Dedifferentiated amniotic fluid mesenchymal stem cell (primary cell): Measurements from ENCODE around the gene TNKS2.
"Not testable (repeated sequence)": the region's sequence is repeated elsewhere in the genome, so short reads cannot be mapped to it uniquely, and the experiment has no call there.

Experiments
- DNase-seq: peaks from one replicate; pipeline ENCODE4 v3.0.0-alpha.2; 2016; ENCODE audit errors: extremely low spot score

TNKS2 gene

DNA sequence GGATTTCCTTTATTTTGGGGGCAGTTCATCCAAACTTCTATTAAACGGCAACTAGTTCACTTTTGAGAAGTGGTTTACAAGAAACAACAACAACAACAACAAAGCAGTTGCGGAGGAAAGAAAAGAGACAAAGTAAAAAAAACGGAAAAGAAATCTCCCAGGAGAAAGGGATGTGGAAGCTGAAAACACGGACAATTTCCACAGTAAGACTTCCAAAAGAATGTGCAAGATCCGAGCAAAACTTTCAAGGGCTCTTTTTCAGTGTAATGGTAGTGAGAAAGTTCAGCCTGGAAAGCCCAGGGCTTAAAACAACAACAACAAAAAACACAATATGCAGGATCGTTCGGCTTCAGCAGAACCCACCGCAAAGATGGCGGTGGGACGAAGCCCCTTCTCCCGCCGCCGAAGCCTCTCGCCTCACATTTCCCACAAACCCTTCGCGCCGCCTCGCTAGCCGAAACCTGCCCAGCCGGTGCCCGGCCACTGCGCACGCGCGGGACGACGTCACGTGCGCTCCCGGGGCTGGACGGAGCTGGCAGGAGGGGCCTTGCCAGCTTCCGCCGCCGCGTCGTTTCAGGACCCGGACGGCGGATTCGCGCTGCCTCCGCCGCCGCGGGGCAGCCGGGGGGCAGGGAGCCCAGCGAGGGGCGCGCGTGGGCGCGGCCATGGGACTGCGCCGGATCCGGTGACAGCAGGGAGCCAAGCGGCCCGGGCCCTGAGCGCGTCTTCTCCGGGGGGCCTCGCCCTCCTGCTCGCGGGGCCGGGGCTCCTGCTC, at the start of gene TNKS2:
TNKS2 (plus strand) TSS at position 553 of the 775 bp plus-strand sequence. CDS start 265 bp downstream, outside the sequence.
- DNase-seq: peak; percentile 93

- not testable (repeated sequence) for DNase-seq
Measured at GRCh38 chr10:91749592-91749991, 48.6 kb upstream of the TNKS2 start.

DNA sequence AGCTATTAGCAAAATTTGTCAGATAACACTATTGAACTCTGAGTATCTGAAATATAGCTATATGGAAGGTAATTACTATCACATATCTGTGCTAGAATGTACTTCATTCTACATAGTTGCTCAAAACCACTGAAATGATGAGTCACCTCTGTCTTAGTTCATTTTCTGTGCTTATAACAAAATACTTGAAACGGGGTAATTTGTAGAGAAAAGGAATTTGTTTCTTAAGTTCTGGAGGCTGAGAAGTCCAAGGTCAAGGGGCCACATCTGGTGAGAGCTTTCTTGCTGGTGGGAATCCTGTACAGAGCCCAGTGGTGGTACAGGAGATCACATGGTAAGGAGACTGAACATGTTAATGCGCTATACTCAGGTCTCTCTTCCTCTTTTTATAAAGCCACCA, 41.9 kb upstream of the TNKS2 start:
- peak; percentile 40 for DNase-seq

GRCh38 chr10:91758303-91759146, 39.7 kb upstream of the TNKS2 start:
- DNase-seq: peak; percentile 85

DNA sequence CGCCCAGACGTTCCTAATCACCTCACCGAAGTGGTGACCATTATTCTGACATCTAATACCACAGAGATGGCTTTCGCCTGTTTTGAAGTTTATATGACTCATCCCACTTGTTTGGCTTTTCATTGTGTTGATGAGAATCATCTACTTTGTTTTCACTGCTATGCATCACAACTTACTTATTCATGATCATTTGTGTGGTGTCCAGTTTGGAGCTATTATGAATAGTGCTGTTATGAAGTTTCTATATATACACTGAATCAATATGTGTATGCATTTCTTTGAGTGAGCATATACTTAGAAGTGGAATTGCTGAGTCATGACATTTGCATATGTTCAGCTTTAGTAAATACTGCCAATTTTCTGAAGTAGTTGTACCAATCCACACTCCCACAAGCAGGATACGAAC, 38.6 kb upstream of the TNKS2 start:
- no peak for DNase-seq

DNA sequence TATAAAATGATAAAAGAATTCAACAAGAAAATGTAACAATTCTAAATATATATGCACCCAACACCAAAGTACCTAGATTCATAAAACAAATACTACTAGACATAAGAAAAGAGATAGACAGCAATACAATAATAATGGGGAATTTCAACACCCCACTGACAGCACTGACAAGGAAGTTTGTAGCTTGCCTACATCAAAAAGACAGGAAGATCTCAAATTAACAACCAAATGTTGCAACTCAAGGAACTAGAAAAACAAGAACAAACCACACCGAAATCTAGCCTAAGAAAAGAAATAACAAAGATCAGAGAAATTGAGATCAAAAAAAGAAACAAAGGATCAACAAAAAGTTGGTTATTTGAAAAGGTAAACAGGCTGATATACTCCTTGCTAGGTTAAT, 36.5 kb upstream of the TNKS2 start:
- no peak for DNase-seq

- no peak for DNase-seq
Measured at GRCh38 chr10:91762878-91763277, 35.3 kb upstream of the TNKS2 start.

GRCh38 chr10:91766676-91767075, 31.6 kb upstream of the TNKS2 start:
- no peak for DNase-seq

GRCh38 chr10:91768123-91768522, 30.1 kb upstream of the TNKS2 start:
- DNase-seq: no peak

- no peak for DNase-seq
Measured at GRCh38 chr10:91771907-91772306, 26.3 kb upstream of the TNKS2 start.

DNA sequence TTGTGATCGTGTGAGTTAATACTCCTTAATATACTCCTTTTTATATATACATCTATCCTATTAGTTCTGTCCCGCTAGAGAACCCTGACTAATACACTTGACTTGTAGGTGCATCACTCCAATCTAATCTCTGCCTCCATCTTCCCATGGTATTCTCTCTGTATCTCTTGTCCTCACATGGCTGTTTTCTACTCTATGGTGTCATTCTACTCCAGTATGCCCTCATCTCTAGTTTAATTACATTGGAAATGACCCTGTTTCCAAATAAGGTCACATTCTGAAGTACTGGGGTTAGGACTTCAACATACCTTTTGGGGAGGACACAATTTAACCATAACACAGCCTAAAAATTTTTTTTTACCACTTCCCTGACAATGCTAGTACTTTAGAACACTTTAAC, 25.8 kb upstream of the TNKS2 start:
- no peak for DNase-seq

- no peak for DNase-seq
Measured at GRCh38 chr10:91772869-91773268, 25.4 kb upstream of the TNKS2 start.

GRCh38 chr10:91774571-91774970, 23.7 kb upstream of the TNKS2 start:
- no peak for DNase-seq

DNA sequence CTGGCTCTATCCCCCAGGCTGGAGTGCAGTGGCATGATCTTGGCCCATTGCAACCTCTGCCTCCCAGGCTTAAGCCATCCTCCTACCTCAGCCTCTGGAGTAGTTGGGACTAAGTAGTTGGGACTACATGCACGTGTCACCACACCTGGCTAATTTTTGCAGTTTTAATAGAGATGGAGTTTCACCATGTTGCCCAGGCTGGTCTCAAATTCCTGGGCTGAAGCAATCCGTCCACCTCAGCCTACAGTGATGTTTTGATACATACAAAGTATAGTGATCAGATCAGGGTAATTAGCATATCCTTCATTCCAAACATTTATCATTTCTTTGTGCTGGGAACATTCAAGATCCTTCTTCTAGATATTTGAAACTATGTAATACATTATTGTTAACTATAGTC, 22.5 kb upstream of the TNKS2 start:
- no peak for DNase-seq

GRCh38 chr10:91776266-91776665, 22.0 kb upstream of the TNKS2 start:
- DNase-seq: no peak

DNA sequence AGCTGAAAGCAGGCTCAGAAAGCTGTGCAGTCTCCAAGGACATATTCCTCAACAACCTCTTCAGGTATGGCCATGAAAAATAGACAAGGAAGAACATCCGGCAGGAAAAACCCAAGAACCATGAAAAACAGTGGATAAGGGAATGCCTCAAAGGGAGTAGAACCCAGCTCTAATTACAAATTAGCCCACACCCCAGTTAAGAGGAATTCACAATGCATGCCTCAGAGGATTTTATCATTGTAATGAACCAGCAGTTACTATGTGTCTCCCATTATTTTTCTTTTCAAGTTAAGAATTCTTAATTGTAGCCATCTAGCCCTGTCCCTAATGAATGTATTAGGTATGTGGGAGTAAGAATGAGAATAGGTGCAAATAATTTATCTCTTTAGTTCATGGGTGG, 19.7 kb upstream of the TNKS2 start:
- DNase-seq: no peak

GRCh38 chr10:91779011-91779605, 19.1 kb upstream of the TNKS2 start:
- no peak for DNase-seq

DNA sequence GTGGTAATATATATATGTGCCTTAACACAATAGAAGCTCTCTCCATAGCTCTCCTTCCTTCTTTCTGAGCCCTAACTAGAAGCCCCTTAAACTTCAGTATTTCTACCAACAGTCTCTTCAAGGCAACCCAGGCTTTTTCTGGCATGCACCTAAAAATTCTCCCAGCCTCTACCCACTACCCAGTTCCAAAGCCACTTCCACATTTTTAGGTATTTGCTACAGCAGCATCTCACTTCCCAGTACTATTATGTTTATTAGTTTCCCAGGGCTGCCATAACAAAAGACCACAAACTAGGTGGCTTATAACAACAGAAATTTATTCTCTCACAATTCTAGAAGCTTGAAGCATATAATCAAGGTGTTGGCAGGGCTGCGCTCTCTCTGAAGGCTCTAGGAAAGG, 15.7 kb upstream of the TNKS2 start:
- no peak for DNase-seq

DNA sequence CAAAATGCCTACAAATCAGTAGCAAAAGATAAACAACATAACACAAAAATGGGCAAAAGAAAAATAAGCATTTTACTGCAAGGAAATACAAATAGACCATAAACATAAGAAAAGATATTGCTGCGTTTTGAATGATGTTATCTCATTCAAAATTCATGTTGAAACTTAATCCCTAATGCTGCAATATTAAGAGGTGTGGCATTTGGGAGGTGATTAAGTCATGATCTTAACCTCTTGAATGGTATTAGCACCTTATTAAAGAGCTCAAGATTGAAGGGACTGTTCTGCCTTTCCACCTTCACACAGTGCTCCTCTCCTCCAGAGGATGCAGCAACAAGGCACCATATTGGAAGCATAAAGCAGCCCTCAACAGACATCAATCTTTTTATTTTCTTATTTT, 12.4 kb upstream of the TNKS2 start:
- no peak for DNase-seq

- no peak for DNase-seq
Measured at GRCh38 chr10:91787258-91787657, 11.0 kb upstream of the TNKS2 start.

- DNase-seq: no peak
Measured at GRCh38 chr10:91787810-91788209, 10.4 kb upstream of the TNKS2 start.

GRCh38 chr10:91788527-91788926, 9.7 kb upstream of the TNKS2 start:
- DNase-seq: no peak
